GM12878 (cell line): ENCODE results near the gene GLUD1. TPM values are rescaled to one million over a fixed set of nuclear protein-coding genes. Genes with fewer than 3 reads are reported as not detected.

Source experiments
- ATAC-seq: fragments of 200-7000 bp; cut with Tn5 transposase; 3 replicates; pipeline ENCODE4 v1.9.1; 2020; ENCODE audit warnings: mild to moderate bottlenecking, moderate library complexity
- BruUV-seq: library from RNA; stranded (reverse); fragments of 400-500 nt; replicated peaks from 2 replicates; lab custom pipeline; 2021; lab: Mats Ljungman, UMichigan
- CTCF ChIA-PET: fragments of 300-600 bp; sonication (Branson Sonifier 250); formaldehyde crosslinking; extraction: SDS; loops from one replicate; lab custom pipeline; 2021; ENCODE audit warnings: inconsistent platforms; lab: Yijun Ruan, JAX
- POLR2A ChIA-PET: fragments of 350-600 bp; formaldehyde crosslinking; extraction: SDS; loops from one replicate; lab custom pipeline; 2021; ENCODE audit warnings: inconsistent platforms; lab: Charles Lee
- RAD21 ChIA-PET: fragments of 300-600 bp; sonication (Branson Sonifier 250); formaldehyde crosslinking; loops from one replicate; lab custom pipeline; 2023; ENCODE audit warnings: antibody characterized with exemption; ENCODE audit not compliant: unreplicated experiment; lab: Charles Lee
- SMC1A ChIA-PET: fragments of 300-600 bp; sonication (Branson Sonifier 250); formaldehyde crosslinking; loops from one replicate; lab custom pipeline; 2023; ENCODE audit not compliant: unreplicated experiment, uncharacterized antibody; lab: Charles Lee
- DNase-seq: peaks from one replicate; pipeline ENCODE4 v3.0.0-alpha.2; 2011; ENCODE audit warnings: low read depth, low spot score
- FAIRE-seq: peaks from 3 replicates; lab custom pipeline; 2011; peaks lifted over from hg19 to GRCh38; lab: Jason Lieb, UNC
- H2AFZ ChIP-seq: 2 replicates; pipeline ENCODE4 v1.6.0; 2011; ENCODE audit warnings: low read depth, low read length, control low read depth; ENCODE audit not compliant: control insufficient read depth
- H3K27ac ChIP-seq: 2 replicates; pipeline ENCODE4 v1.5.1; 2011; ENCODE audit warnings: control low read depth; ENCODE audit not compliant: control insufficient read depth, insufficient read depth
- H3K27me3 ChIP-seq, 2 experiments: replicated peaks in 1 of 2; 2 replicates each; pipeline versions ENCODE4 v1.6.0 to v1.6.1; 2011; ENCODE audit warnings: low read length in 1 of 2; ENCODE audit not compliant: control insufficient read depth in 2 of 2, insufficient read depth in 2 of 2
- H3K36me3 ChIP-seq, 2 experiments: 2 replicates each; pipeline ENCODE4 v1.5.1; 2011; ENCODE audit warnings: low read length in 1 of 2; ENCODE audit not compliant: control insufficient read depth in 2 of 2, insufficient read depth in 2 of 2
- H3K4me1 ChIP-seq: 2 replicates; pipeline ENCODE4 v1.6.1; 2011; ENCODE audit warnings: mild to moderate bottlenecking, low read length, moderate library complexity, mixed read lengths; ENCODE audit not compliant: control insufficient read depth, insufficient read depth
- H3K4me2 ChIP-seq: 2 replicates; pipeline ENCODE4 v1.6.0; 2011; ENCODE audit warnings: control low read depth; ENCODE audit not compliant: control insufficient read depth, insufficient read depth
- H3K4me3 ChIP-seq: fragments of 200-600 bp; sonication (generic); 2 replicates; pipeline ENCODE4 v1.5.1; 2016
- H3K79me2 ChIP-seq: 2 replicates; pipeline ENCODE4 v1.6.0; 2011; ENCODE audit warnings: low read length; ENCODE audit not compliant: control insufficient read depth, insufficient read depth
- H3K9ac ChIP-seq: 2 replicates; pipeline ENCODE4 v1.8.0; 2011; ENCODE audit warnings: low read length, control low read depth, mixed read lengths; ENCODE audit not compliant: control insufficient read depth, insufficient read depth
- H3K9me3 ChIP-seq: replicated peaks from 3 replicates; pipeline ENCODE4 v1.5.1; 2011; ENCODE audit warnings: mild to moderate bottlenecking, low read length; ENCODE audit not compliant: control insufficient read depth, insufficient read depth
- H4K20me1 ChIP-seq: 2 replicates; pipeline ENCODE4 v1.6.0; 2011; ENCODE audit not compliant: control insufficient read depth, insufficient read depth
- CREB1 ChIP-seq: IDR thresholded peaks from 2 replicates; pipeline ENCODE4 v1.6.1; 2012; ENCODE audit warnings: low read depth, mild to moderate bottlenecking, inconsistent platforms
- CREM ChIP-seq: IDR thresholded peaks from 2 replicates; pipeline ENCODE4 v1.6.1; 2014; ENCODE audit warnings: antibody characterized with exemption, low read depth
- DPF2 ChIP-seq: fragments of 450-650 bp; IDR thresholded peaks from 2 replicates; pipeline ENCODE4 v1.6.1; 2017; ENCODE audit warnings: mild to moderate bottlenecking
- HDAC2 ChIP-seq: fragments of 200-600 bp; sonication (generic); IDR thresholded peaks from 2 replicates; pipeline ENCODE4 v1.6.1; 2017
- JUNB ChIP-seq: IDR thresholded peaks from 2 replicates; pipeline ENCODE4 v1.6.1; 2016; ENCODE audit warnings: antibody characterized with exemption, mild to moderate bottlenecking
- LARP7 ChIP-seq: fragments of 450-650 bp; IDR thresholded peaks from 2 replicates; pipeline ENCODE4 v1.6.1; 2017; ENCODE audit warnings: mild to moderate bottlenecking
- MTA3 ChIP-seq: IDR thresholded peaks from 2 replicates; pipeline ENCODE4 v1.6.1; 2012; ENCODE audit warnings: low read length, inconsistent platforms, borderline replicate concordance
- MYB ChIP-seq: fragments of 150-350 bp; IDR thresholded peaks from 2 replicates; pipeline ENCODE4 v1.6.1; 2014; ENCODE audit warnings: mild to moderate bottlenecking, low read depth, low read length, borderline replicate concordance
- NFXL1 ChIP-seq: fragments of 450-650 bp; IDR thresholded peaks from 2 replicates; pipeline ENCODE4 v1.6.1; 2017; ENCODE audit warnings: antibody characterized with exemption, mild to moderate bottlenecking, borderline replicate concordance
- NFYA ChIP-seq: IDR thresholded peaks from 2 replicates; pipeline ENCODE4 v1.6.1; 2011; ENCODE audit warnings: low read depth, mild to moderate bottlenecking, low read length, improper control_type of control experiment, borderline replicate concordance
- NKRF ChIP-seq: fragments of 450-650 bp; conservative IDR thresholded peaks from 2 replicates; pipeline ENCODE4 v1.6.1; 2017; ENCODE audit warnings: mild to moderate bottlenecking, moderate library complexity
- NRF1 ChIP-seq: conservative IDR thresholded peaks from 2 replicates; pipeline ENCODE4 v1.6.1; 2011; ENCODE audit warnings: mild to moderate bottlenecking, low read depth, low read length, improper control_type of control experiment
- PML ChIP-seq: IDR thresholded peaks from 2 replicates; pipeline ENCODE4 v1.6.1; 2012; ENCODE audit warnings: low read length, inconsistent platforms
- SMC3 ChIP-seq: IDR thresholded peaks from 2 replicates; pipeline ENCODE4 v1.6.1; 2011; ENCODE audit warnings: low read length, improper control_type of control experiment, borderline replicate concordance
- SREBF1 ChIP-seq: IDR thresholded peaks from 2 replicates; pipeline ENCODE4 v1.6.1; 2012; ENCODE audit warnings: mild to moderate bottlenecking, low read length
- STAT3 ChIP-seq: IDR thresholded peaks from 2 replicates; pipeline ENCODE4 v1.6.1; 2011; ENCODE audit warnings: low read depth, low read length, improper control_type of control experiment
- ZNF217 ChIP-seq: fragments of 450-650 bp; IDR thresholded peaks from 2 replicates; pipeline ENCODE4 v1.6.1; 2017; ENCODE audit warnings: antibody characterized with exemption, mild to moderate bottlenecking
- WGBS: methylation state at CpG from one replicate; pipeline ENCODE4 v1.1.6; 2016; ENCODE audit warnings: low lambda C conversion rate; ENCODE audit not compliant: insufficient replicate concordance, insufficient coverage; ENCODE audit errors: missing lambda C conversion rate; 5-methylcytosine and 5-hydroxymethylcytosine counted together
- in situ Hi-C: fragments of 300-500 bp; cut with MboI; formaldehyde crosslinking; loops from 9 replicates; pipeline ENCODE4 v1.14.3; 2018; ENCODE audit warnings: mixed read lengths
- intact Hi-C: fragments of 100-400 bp; cut with micrococcal nuclease; formaldehyde crosslinking; loops from one replicate; pipeline ENCODE4 v1.14.2; 2022; ENCODE audit not compliant: unreplicated experiment
- polyA plus RNA-seq, 11 experiments: library from polyadenylated mRNA; depleted of rRNA in 4 of 11; unstranded in 6 of 11; stranded (reverse) in 5 of 11; fragments of >200 nt; fragmentation: Nextera tagmentation in 4 of 11; fragmentation: Illumina TruSeq in 1 of 11; extraction: Ambion mirVana in 4 of 11; extraction: Trizol in 1 of 11; gene quantifications; 1 replicate in 1 of 11; 2 replicates in 10 of 11; pipeline versions ENCODE4 v1.2.1 to v1.2.3, GENCODE V29; 2011 to 2016; ENCODE audit warnings: inconsistent platforms in 2 of 11, missing spikeins in 2 of 11, low read depth in 1 of 11
- total RNA-seq, 4 experiments: library from RNA; depleted of rRNA in 3 of 4; stranded (reverse); fragments of >200 nt in 3 of 4; fragmentation: Illumina TruSeq in 1 of 4; extraction: Trizol in 1 of 4; gene quantifications; 2 replicates each; pipeline versions ENCODE4 v1.2.1 to v1.2.3, GENCODE V29; 2013 to 2021

GLUD1 gene
- total and polyA plus RNA-seq, 10 of the 15 experiments (the other 5 are each of a cell fraction or from before 2014, with no cell fraction given) = 26.1 to 109 (median 81.4) TPM

- RAD21 ChIA-PET = no interaction called here
- no peak for DNase-seq
- Histone ChIP-seq H3K79me2 (peaks cover 79% of the 10 kb centered on the region), H3K27me3 (no peaks in the 10 kb centered on the region)
- BruUV-seq = no TSS peak
- SMC1A ChIA-PET = interaction anchor here (0.5 to 1.4 kb wide), 3 partner anchors 9 to 13 kb away, joined by 3 to 5 read pairs (median 4); no protein-coding TSS in a partner anchor
- TF ChIP-seq NRF1 = no peak
- TF ChIP-seq DPF2 = no peak
- TF ChIP-seq SMC3 = no peak
- no peak for TF ChIP-seq STAT3
- no peak for TF ChIP-seq LARP7
- no peak for TF ChIP-seq NFYA
- no peak for TF ChIP-seq ZNF217
- no peak for TF ChIP-seq JUNB
- no peak for TF ChIP-seq NFXL1
- no peak for TF ChIP-seq HDAC2
- no peak for TF ChIP-seq PML
- no peak for TF ChIP-seq CREB1
- TF ChIP-seq NKRF = no peak
- TF ChIP-seq MYB = no peak
- TF ChIP-seq SREBF1 = no peak
- no peak for TF ChIP-seq CREM
- TF ChIP-seq MTA3 = no peak
- TF ChIP-seq, all 136 proteins: peak for 0
- no peaks in the 10 kb centered on the region; a peak in 1 of 4 replicates for H3K36me3 ChIP-seq
- no peak for FAIRE-seq
- WGBS = 95% methylated on average over 4 of the region's 4 CpGs
- in situ Hi-C loops = no loop called here
- H2AFZ ChIP-seq = no peak overlapping the region
- H3K27ac ChIP-seq = no peak overlapping the region
- intact Hi-C loops = loop anchor here (5.0 kb wide), 1 partner anchor 122 kb away; the partner anchor contains the start of gene ADIRF
- POLR2A ChIA-PET = interaction anchor here (0.6 kb wide), 1 partner anchor 54 kb away, joined by 3 read pairs; no protein-coding TSS in a partner anchor
- no peak overlapping the region for H3K9ac ChIP-seq
- no peak for ATAC-seq
- peaks cover 4% of the 10 kb centered on the region for H3K4me1 ChIP-seq
- CTCF ChIA-PET = interaction anchor here (0.7 kb wide), 1 partner anchor 123 kb away, joined by 3 read pairs; no protein-coding TSS in a partner anchor
- no peaks in the 10 kb centered on the region for H4K20me1 ChIP-seq
- no peak overlapping the region for H3K4me2 ChIP-seq
- no peak overlapping the region for H3K4me3 ChIP-seq
- no peaks in the 10 kb centered on the region for H3K9me3 ChIP-seq
Measured at GRCh38 chr10:87089746-87090145, 4.9 kb downstream of the GLUD1 start.
